Measurements from ENCODE around the gene VCAM1. TPM values are rescaled to one million over a fixed set of nuclear protein-coding genes. Genes with fewer than 3 reads are reported as not detected.
"Not testable (repeated sequence)": the region's sequence is repeated elsewhere in the genome, so short reads cannot be mapped to it uniquely, and the experiment has no call there.

VCAM1 gene
- total RNA-seq, 1 donor from 2014 or later = 6.1 TPM

DNA sequence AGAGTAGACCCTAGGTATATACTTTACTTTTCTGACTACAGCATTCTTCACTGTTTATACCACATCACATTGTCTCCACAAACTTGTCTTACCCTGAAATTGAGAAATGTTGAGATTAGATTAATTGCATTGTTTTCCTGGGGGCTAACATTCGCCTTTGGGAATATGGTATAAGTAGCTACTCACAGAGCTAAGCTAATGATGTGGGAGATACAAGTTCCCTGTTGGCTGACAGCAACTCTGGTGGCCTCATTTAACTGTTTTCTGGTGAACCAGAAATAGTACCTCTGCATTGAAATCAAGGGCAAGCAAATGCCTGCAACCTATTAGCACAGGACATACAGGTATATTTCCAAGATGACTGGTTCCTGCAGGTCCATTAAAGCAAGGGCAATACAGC is 13.2 kb upstream of the VCAM1 start:
- no peak for DNase-seq (ENCODE audit: low spot score)
- peaks cover 74% of the 10 kb centered on the region for H3K4me1 Mint-ChIP-seq (ENCODE audit: low read depth)
- no peak for TF ChIP-seq CTCF (IDR thresholded peaks at IDR 0.05)
- no peaks in the 10 kb centered on the region for H3K27me3 Mint-ChIP-seq (ENCODE audit: low read depth)
- no peak overlapping the region for H3K27ac Mint-ChIP-seq (ENCODE audit: unreplicated experiment)
- no peaks in the 10 kb centered on the region for H3K36me3 Mint-ChIP-seq (ENCODE audit: low read depth)
- H3K9me3 Mint-ChIP-seq (ENCODE audit: low read depth) = no peaks in the 10 kb centered on the region
- no peak overlapping the region for H3K4me3 Mint-ChIP-seq (ENCODE audit: unreplicated experiment)

GRCh38 chr1:100706856-100707255 is 12.7 kb upstream of the VCAM1 start:
- no peak for DNase-seq (ENCODE audit: low spot score)
- Mint-ChIP-seq H3K9me3 (ENCODE audit: low read depth) (no peaks in the 10 kb centered on the region), H3K36me3 (ENCODE audit: low read depth) (no peaks in the 10 kb centered on the region), H3K27ac (ENCODE audit: unreplicated experiment) (no peak overlapping the region), H3K4me3 (ENCODE audit: unreplicated experiment) (no peak overlapping the region), H3K27me3 (ENCODE audit: low read depth) (no peaks in the 10 kb centered on the region), H3K4me1 (ENCODE audit: low read depth) (peaks cover 73% of the 10 kb centered on the region)
- TF ChIP-seq CTCF (IDR thresholded peaks at IDR 0.05) = no peak

DNA sequence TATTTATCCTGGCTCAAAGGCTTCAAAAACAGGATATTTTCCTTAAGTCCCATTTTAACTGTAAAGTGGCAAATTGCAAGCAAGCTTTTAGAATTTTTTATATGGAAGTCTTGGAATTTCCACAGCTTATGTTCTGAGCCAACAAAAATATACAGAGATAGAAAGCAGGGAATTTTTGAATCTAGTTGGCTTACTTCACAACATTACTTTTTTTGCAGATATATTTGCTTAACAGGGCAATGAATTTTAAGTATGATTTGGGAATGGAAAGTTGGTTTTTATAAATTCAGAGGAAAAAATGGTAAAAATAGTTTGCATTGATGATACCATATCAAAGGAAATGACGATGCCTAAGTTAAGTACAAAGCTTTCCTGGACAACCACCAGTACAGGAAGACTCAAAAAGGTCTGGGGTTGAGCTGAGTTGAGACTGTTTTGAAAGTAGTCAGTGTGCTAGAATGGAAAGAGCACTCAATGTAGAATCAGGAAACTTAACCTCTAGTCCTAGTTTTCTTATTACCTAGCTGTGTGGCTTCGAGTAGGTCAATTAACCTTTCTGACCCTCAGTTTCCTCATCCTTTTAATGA is 11.0 kb upstream of the VCAM1 start:
- H3K4me1 Mint-ChIP-seq (ENCODE audit: low read depth) = peaks cover 64% of the 10 kb centered on the region
- no peak for TF ChIP-seq CTCF (IDR thresholded peaks at IDR 0.05)
- peaks cover 4% of the 10 kb centered on the region for H3K9me3 Mint-ChIP-seq (ENCODE audit: low read depth)
- no peaks in the 10 kb centered on the region for H3K36me3 Mint-ChIP-seq (ENCODE audit: low read depth)
- H3K4me3 Mint-ChIP-seq (ENCODE audit: unreplicated experiment) = no peak overlapping the region
- DNase-seq (ENCODE audit: low spot score) = no peak
- H3K27ac Mint-ChIP-seq (ENCODE audit: unreplicated experiment) = peak overlapping the region; percentile 50
- H3K27me3 Mint-ChIP-seq (ENCODE audit: low read depth) = no peaks in the 10 kb centered on the region

DNA sequence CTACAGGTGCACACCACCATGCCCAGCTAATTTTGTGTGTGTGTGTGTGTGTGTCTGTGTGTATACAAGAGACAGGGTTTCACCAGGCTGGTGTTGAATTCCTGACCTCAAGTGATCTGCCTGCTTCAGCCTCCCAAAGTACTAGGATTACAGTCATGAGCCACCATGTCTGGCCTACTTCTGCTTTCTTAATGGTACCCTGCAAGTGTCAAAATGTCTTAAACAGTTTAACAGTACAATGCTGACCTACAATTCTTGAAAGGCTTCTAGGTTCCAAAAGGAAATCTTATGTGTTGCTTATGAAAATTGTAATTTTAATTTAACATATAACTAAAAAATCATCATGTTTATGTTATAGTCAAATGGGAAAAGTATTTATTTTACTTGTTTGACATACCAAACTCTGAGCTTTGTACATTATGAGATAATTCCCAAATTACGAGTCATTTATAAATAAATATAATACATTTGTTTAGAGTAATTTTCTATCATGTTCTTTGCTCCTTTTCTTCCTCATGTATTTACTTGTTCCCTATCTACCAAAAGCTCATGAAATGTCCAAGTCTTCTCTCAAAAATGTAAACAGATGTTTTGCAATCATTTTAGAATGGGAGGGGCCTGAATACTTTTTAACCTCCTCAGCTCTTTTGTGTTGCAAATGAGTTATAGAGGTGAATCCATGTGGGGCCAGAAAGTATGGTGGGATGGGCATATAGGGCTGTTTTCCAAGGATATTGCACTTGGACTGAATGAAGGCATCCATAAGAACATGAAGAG is 8.4 kb upstream of the VCAM1 start:
- no peak for TF ChIP-seq CTCF (IDR thresholded peaks at IDR 0.05)
- Mint-ChIP-seq H3K9me3 (ENCODE audit: low read depth) (peaks cover 4% of the 10 kb centered on the region), H3K4me3 (ENCODE audit: unreplicated experiment) (no peak overlapping the region), H3K27me3 (ENCODE audit: low read depth) (no peaks in the 10 kb centered on the region), H3K36me3 (ENCODE audit: low read depth) (no peaks in the 10 kb centered on the region), H3K4me1 (ENCODE audit: low read depth) (peaks cover 55% of the 10 kb centered on the region), H3K27ac (ENCODE audit: unreplicated experiment) (no peak overlapping the region)
- DNase-seq (ENCODE audit: low spot score) = no peak

GRCh38 chr1:100713027-100713426 is 6.5 kb upstream of the VCAM1 start:
- not testable (repeated sequence) for H3K4me3 Mint-ChIP-seq (ENCODE audit: unreplicated experiment); H3K27ac Mint-ChIP-seq (ENCODE audit: unreplicated experiment); H3K9me3 Mint-ChIP-seq (ENCODE audit: low read depth); DNase-seq (ENCODE audit: low spot score); H3K27me3 Mint-ChIP-seq (ENCODE audit: low read depth); H3K36me3 Mint-ChIP-seq (ENCODE audit: low read depth)
- peaks cover 39% of the 10 kb centered on the region for H3K4me1 Mint-ChIP-seq (ENCODE audit: low read depth)

GRCh38 chr1:100713626-100714025 is 5.9 kb upstream of the VCAM1 start:
- Mint-ChIP-seq H3K36me3 (ENCODE audit: low read depth) (no peaks in the 10 kb centered on the region), H3K4me3 (ENCODE audit: unreplicated experiment) (no peak overlapping the region), H3K27me3 (ENCODE audit: low read depth) (no peaks in the 10 kb centered on the region), H3K9me3 (ENCODE audit: low read depth) (peaks cover 4% of the 10 kb centered on the region), H3K4me1 (ENCODE audit: low read depth) (peaks cover 33% of the 10 kb centered on the region), H3K27ac (ENCODE audit: unreplicated experiment) (no peak overlapping the region)
- DNase-seq (ENCODE audit: low spot score) = no peak
- no peak for TF ChIP-seq CTCF (IDR thresholded peaks at IDR 0.05)
